Measurements from ENCODE around the gene BPIFB1. TPM values are rescaled to one million over a fixed set of nuclear protein-coding genes. Genes with fewer than 3 reads are reported as not detected.

The BPIFB1 gene
- total RNA-seq, 3 donors from 2014 or later = not detected

DNA sequence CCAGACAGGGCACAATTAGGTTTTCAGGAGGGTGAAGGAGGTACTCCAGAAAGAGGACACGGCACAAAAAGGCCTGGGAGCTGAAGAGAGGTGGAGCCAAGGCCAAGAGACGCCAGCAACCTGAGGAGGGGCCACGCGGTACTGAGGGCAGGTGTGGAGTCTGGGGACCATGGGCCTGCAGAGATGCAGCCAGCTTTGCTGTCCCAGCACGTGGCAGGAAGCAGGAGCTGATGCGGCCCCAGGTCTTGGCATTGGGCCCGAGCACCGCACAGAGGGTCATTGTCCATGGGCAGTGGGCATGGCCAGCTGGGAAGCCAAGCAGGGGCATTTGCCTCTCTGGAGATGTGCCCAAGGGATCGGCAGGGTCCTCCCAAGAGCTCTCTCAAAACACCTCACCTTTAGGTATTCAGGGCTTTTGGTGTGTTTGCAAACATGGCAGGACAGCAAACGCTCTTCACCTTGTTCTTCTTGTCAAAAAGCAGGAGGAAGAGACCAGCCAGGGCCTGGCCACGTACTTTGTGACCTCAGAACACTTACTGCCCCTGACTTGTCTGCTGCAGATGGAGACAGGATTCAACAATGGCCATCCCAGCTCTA, 1.4 kb upstream of the BPIFB1 start:
- DNase-seq = no peak
- Histone ChIP-seq H3K4me3 (no peak overlapping the region), H3K9me3 (no peaks in the 10 kb centered on the region), H3K4me1 (ENCODE audit: low read depth) (no peaks in the 10 kb centered on the region), H3K36me3 (ENCODE audit: low read depth) (no peaks in the 10 kb centered on the region)
- no peak for ATAC-seq
- intact Hi-C loops (cut with DNase I, micrococcal nuclease) = no loop called here
- TF ChIP-seq CTCF (IDR thresholded peaks at IDR 0.05) = no peak

DNA sequence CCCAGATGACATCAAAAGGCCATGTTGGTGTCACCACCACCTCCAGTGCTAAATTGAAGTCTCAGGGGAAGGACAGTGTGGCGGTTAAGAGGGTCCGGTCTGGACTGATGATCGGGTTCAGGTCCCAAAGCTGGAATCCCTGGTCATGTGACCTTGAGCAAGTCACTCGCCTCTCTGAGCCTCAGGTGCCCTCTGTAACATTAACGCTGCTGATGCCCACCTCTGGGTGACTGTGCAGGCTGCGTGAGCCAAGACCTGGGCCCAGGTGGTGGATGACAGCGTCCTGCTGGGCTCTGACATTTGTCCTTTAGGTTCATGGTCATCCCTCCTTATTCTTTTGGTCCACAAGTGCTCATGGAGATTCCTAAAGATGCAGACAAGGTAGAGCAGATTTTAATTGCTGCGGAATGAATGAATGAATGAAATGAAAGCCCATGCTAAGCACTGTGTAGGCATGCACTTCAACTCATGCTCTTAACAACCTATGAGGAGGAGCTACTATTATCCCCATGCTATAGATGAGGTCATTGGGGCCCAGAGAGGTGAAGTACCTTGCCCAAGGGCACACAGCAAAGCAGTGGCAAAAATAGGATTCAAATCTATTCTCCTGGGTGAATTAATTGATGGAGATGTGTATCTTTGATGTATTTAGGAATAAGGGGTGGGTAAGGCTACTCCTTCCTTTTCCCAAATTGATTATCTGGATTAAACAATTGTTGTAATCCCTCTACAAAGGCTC, 649 bp upstream of the BPIFB1 start:
- no peaks in the 10 kb centered on the region for H3K9me3 ChIP-seq
- intact Hi-C loops (cut with DNase I, micrococcal nuclease) = no loop called here
- no peak overlapping the region for H3K4me3 ChIP-seq
- DNase-seq (no peak), ATAC-seq (no peak)
- no peak for TF ChIP-seq CTCF (IDR thresholded peaks at IDR 0.05)
- H3K4me1 ChIP-seq (ENCODE audit: low read depth) = no peaks in the 10 kb centered on the region
- no peaks in the 10 kb centered on the region for H3K36me3 ChIP-seq (ENCODE audit: low read depth)

GRCh38 chr20:33284284-33284683, 1.3 kb downstream of the BPIFB1 start:
- Histone ChIP-seq H3K9me3 (no peaks in the 10 kb centered on the region), H3K4me1 (ENCODE audit: low read depth) (no peaks in the 10 kb centered on the region), H3K4me3 (no peak overlapping the region), H3K36me3 (ENCODE audit: low read depth) (no peaks in the 10 kb centered on the region)
- intact Hi-C loops (cut with DNase I, micrococcal nuclease) = no loop called here
- DNase-seq (no peak), ATAC-seq (no peak)
- TF ChIP-seq CTCF (IDR thresholded peaks at IDR 0.05) = no peak

- H3K9me3 ChIP-seq = no peaks in the 10 kb centered on the region
- TF ChIP-seq CTCF (IDR thresholded peaks at IDR 0.05) = no peak
- no peak for ATAC-seq
- no peaks in the 10 kb centered on the region for H3K4me1 ChIP-seq (ENCODE audit: low read depth)
- no peaks in the 10 kb centered on the region for H3K36me3 ChIP-seq (ENCODE audit: low read depth)
- no peak overlapping the region for H3K4me3 ChIP-seq
- DNase-seq = no peak
- intact Hi-C loops (cut with DNase I, micrococcal nuclease) = no loop called here
Observed at GRCh38 chr20:33284937-33285336, 1.9 kb downstream of the BPIFB1 start.

DNA sequence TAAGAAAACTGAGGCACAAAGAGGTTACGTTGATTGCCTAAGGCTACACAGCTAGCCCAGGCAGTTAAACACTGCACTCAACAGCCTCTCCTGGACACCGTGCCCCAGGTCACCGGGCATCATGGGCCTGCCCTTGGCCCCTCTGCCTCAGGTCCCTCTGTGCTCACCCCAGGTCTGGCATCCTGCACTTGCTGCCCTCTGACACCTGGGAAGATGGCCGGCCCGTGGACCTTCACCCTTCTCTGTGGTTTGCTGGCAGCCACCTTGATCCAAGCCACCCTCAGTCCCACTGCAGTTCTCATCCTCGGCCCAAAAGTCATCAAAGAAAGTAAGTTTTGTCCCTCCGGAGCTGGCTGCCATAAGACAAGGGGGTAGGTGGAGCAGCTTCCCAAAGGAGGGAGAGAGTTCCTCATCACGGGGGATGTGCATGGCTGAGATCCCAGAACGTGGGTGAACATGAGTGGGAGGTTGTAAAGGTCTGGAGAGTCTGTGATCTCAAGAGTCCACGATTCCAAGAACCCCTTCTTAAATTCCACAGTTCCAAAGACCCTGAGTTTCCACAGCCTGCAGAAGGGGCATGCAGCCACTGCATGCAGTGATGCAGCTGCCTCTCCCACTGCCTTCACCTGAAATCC, 3.0 kb downstream of the BPIFB1 start:
- no peak for DNase-seq
- H3K4me3 ChIP-seq = no peak overlapping the region
- intact Hi-C loops (cut with DNase I, micrococcal nuclease) = no loop called here
- H3K9me3 ChIP-seq = no peaks in the 10 kb centered on the region
- no peak for TF ChIP-seq CTCF (IDR thresholded peaks at IDR 0.05)
- no peaks in the 10 kb centered on the region for H3K4me1 ChIP-seq (ENCODE audit: low read depth)
- no peak for ATAC-seq
- no peaks in the 10 kb centered on the region for H3K36me3 ChIP-seq (ENCODE audit: low read depth)

Measured in mucosa of descending colon (tissue), 3 donors.